ENCODE results near the gene SLC4A2.

Gene SLC4A2

GRCh38 chr7:151081170-151082101 is 22.0 kb downstream of the SLC4A2 start:
- DNase-seq: no peak

GRCh38 chr7:151082141-151083070 is 23.0 kb downstream of the SLC4A2 start:
- no peak for DNase-seq

GRCh38 chr7:151083071-151083823 is 23.9 kb downstream of the SLC4A2 start, which contains the start of gene TMUB1:
Gene TMUB1 (minus strand): TSS chr7:151083493. CDS start chr7:151082563, 930 bp downstream.
- peak; percentile 78 to 87 (median 84) for DNase-seq

GRCh38 chr7:151083824-151084160 is 24.4 kb downstream of the SLC4A2 start:
- no peak for DNase-seq

GRCh38 chr7:151085329-151085690 is 25.9 kb downstream of the SLC4A2 start:
- no peak for DNase-seq

GRCh38 chr7:151085691-151086620 is 26.6 kb downstream of the SLC4A2 start, which contains the start of gene AGAP3:
Gene AGAP3 (plus strand): TSS chr7:151086475. CDS start chr7:151086742, 267 bp downstream.
- DNase-seq: peak; percentile 38 to 62 (median 48)

- peak in 4 of 6 experiments; percentile 16 to 52 (median 36) for DNase-seq
Observed at GRCh38 chr7:151086802-151087244, 27.4 kb downstream of the SLC4A2 start.

GRCh38 chr7:151087245-151088018 is 28.0 kb downstream of the SLC4A2 start:
- peak in 4 of 6 experiments; percentile 13 to 52 (median 36) for DNase-seq

GRCh38 chr7:151088019-151088855 is 28.8 kb downstream of the SLC4A2 start:
- DNase-seq: peak in 1 of 6 experiments; percentile 42

- peak in 2 of 6 experiments; percentile 10 to 42 for DNase-seq
Observed at GRCh38 chr7:151088856-151089699, 29.7 kb downstream of the SLC4A2 start.

- DNase-seq: no peak
Observed at GRCh38 chr7:151089893-151090730, 30.7 kb downstream of the SLC4A2 start.

GRCh38 chr7:151091003-151091402 is 31.6 kb downstream of the SLC4A2 start:
- DNase-seq: no peak

GRCh38 chr7:151091431-151091830 is 32.0 kb downstream of the SLC4A2 start:
- DNase-seq: no peak

GRCh38 chr7:151091988-151092387 is 32.6 kb downstream of the SLC4A2 start:
- no peak for DNase-seq

- DNase-seq: no peak
Observed at GRCh38 chr7:151093748-151094147, 34.4 kb downstream of the SLC4A2 start.

- no peak for DNase-seq
Observed at GRCh38 chr7:151094675-151095074, 35.3 kb downstream of the SLC4A2 start.

GRCh38 chr7:151095123-151095797 is 35.9 kb downstream of the SLC4A2 start:
- no peak for DNase-seq

Data from stimulated activated naive CD4-positive, alpha-beta T cell (primary cell).